ENCODE measurements around the gene ARF6.
"Not testable (repeated sequence)": the region's sequence is repeated elsewhere in the genome, so short reads cannot be mapped to it uniquely, and the experiment has no call there.

Gene ARF6

DNA sequence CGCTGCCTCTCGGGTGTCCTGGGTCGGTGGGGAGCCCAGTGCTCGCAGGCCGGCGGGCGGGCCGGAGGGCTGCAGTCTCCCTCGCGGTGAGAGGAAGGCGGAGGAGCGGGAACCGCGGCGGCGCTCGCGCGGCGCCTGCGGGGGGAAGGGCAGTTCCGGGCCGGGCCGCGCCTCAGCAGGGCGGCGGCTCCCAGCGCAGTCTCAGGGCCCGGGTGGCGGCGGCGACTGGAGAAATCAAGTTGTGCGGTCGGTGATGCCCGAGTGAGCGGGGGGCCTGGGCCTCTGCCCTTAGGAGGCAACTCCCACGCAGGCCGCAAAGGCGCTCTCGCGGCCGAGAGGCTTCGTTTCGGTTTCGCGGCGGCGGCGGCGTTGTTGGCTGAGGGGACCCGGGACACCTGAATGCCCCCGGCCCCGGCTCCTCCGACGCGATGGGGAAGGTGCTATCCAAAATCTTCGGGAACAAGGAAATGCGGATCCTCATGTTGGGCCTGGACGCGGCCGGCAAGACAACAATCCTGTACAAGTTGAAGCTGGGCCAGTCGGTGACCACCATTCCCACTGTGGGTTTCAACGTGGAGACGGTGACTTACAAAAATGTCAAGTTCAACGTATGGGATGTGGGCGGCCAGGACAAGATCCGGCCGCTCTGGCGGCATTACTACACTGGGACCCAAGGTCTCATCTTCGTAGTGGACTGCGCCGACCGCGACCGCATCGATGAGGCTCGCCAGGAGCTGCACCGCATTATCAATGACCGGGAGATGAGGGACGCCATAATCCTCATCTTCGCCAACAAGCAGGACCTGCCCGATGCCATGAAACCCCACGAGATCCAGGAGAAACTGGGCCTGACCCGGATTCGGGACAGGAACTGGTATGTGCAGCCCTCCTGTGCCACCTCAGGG is 679 bp downstream of the ARF6 start:
- peak overlapping the region; percentile 99 for H3K27ac ChIP-seq (ENCODE audit: insufficient read depth, low read length, poor library complexity, severe bottlenecking)
- H3K4me3 ChIP-seq (ENCODE audit: insufficient read depth, low read depth, low read length, poor library complexity, severe bottlenecking), result peak overlapping the region; percentile 95
- peak; percentile 64 to 71 (median 64) for DNase-seq
- H3K27me3 ChIP-seq (replicated peaks; ENCODE audit: control insufficient read depth, insufficient read depth, low read length, poor library complexity, severe bottlenecking), result no peaks in the 10 kb centered on the region
- peaks cover 5% of the 10 kb centered on the region for H3K36me3 ChIP-seq (ENCODE audit: control insufficient read depth, insufficient read depth, low read length)
- peaks cover 21% of the 10 kb centered on the region for H3K4me1 ChIP-seq (ENCODE audit: control insufficient read depth, insufficient read depth, low read length, poor library complexity, severe bottlenecking)
- no peaks in the 10 kb centered on the region for H3K9me3 ChIP-seq (ENCODE audit: control insufficient read depth, low read length)

DNA sequence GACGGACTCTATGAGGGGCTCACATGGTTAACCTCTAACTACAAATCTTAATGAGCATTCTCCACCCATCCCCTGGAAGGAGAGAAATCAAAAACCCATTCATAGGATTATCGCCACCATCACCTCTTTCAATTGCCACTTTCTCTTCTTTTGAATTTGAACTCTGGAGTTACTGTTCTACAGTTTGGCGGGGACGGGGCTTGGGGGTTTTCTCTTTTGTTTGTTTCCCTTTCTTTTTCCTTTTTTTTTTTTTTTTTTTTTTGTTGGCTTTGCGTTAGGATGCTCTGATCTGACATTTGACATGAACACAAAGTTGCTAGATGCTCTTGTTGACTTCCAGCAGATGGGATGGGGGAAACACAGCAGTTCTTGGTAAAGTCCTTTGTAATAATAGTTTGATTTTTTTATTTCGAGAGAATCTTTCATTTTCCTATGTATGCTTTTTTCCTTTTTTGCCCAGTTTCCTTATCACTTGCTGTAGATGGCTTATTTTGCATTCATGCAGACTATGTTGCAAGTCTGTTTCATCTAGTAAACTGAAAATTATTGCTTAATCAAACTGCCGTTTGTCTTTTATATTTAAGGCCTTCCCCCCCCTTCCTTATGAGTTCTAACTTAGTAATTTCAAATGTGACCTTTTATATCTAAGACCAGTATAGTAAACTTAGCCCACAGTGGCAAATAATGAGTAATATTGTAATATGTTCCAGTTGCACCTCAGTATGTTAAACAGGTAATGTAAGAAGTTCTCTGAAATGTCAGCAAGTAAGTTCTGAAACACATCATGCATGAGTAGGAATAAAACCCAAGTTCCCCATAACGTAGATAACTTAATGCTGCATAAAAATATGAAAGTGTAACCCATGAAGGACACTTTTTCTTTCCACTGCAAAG is 1.6 kb downstream of the ARF6 start:
- peaks cover 21% of the 10 kb centered on the region for H3K4me1 ChIP-seq (ENCODE audit: control insufficient read depth, insufficient read depth, low read length, poor library complexity, severe bottlenecking)
- DNase-seq, result not testable (repeated sequence)

DNA sequence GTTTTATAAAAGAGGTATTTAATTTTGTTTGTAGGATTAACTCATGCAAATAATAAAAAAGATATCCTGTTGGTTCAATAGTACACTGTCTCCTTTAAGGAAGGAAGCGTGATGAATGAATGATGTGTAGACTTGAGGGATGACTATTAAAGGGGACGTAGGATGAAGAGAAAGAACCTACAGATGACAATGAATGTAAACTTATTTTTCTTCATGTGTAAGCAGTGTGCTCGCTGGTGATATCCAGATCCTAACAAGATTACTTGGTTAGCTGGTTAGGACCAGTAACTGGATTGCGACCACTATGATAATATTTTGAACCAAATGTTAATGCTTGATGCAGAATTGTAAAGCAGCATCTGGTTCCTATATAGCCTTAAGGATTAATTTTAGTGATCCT is 2.6 kb downstream of the ARF6 start:
- Histone ChIP-seq H3K9me3 (ENCODE audit: control insufficient read depth, low read length) (no peaks in the 10 kb centered on the region), H3K36me3 (ENCODE audit: control insufficient read depth, insufficient read depth, low read length) (peaks cover 5% of the 10 kb centered on the region), H3K27me3 (replicated peaks; ENCODE audit: control insufficient read depth, insufficient read depth, low read length, poor library complexity, severe bottlenecking) (no peaks in the 10 kb centered on the region), H3K4me3 (ENCODE audit: insufficient read depth, low read depth, low read length, poor library complexity, severe bottlenecking) (peak overlapping the region; percentile 95), H3K4me1 (ENCODE audit: control insufficient read depth, insufficient read depth, low read length, poor library complexity, severe bottlenecking) (peaks cover 21% of the 10 kb centered on the region), H3K27ac (ENCODE audit: insufficient read depth, low read length, poor library complexity, severe bottlenecking) (peak overlapping the region; percentile 99)
- no peak for DNase-seq

More for the DNA sequence above, 1.6 kb downstream of the ARF6 start:
- H3K36me3 ChIP-seq (ENCODE audit: control insufficient read depth, insufficient read depth, low read length); H3K9me3 ChIP-seq (ENCODE audit: control insufficient read depth, low read length); H3K27me3 ChIP-seq (replicated peaks; ENCODE audit: control insufficient read depth, insufficient read depth, low read length, poor library complexity, severe bottlenecking): not testable (repeated sequence)
- Histone ChIP-seq H3K27ac (ENCODE audit: insufficient read depth, low read length, poor library complexity, severe bottlenecking) (peak overlapping the region; percentile 99), H3K4me3 (ENCODE audit: insufficient read depth, low read depth, low read length, poor library complexity, severe bottlenecking) (peak overlapping the region; percentile 95)

GRCh38 chr14:49896272-49896671 is 3.4 kb downstream of the ARF6 start:
- not testable (repeated sequence) for H3K27me3 ChIP-seq (replicated peaks; ENCODE audit: control insufficient read depth, insufficient read depth, low read length, poor library complexity, severe bottlenecking); DNase-seq; H3K36me3 ChIP-seq (ENCODE audit: control insufficient read depth, insufficient read depth, low read length); H3K9me3 ChIP-seq (ENCODE audit: control insufficient read depth, low read length)
- Histone ChIP-seq H3K27ac (ENCODE audit: insufficient read depth, low read length, poor library complexity, severe bottlenecking) (peak overlapping the region; percentile 99), H3K4me1 (ENCODE audit: control insufficient read depth, insufficient read depth, low read length, poor library complexity, severe bottlenecking) (peaks cover 21% of the 10 kb centered on the region), H3K4me3 (ENCODE audit: insufficient read depth, low read depth, low read length, poor library complexity, severe bottlenecking) (peak overlapping the region; percentile 95)

DNA sequence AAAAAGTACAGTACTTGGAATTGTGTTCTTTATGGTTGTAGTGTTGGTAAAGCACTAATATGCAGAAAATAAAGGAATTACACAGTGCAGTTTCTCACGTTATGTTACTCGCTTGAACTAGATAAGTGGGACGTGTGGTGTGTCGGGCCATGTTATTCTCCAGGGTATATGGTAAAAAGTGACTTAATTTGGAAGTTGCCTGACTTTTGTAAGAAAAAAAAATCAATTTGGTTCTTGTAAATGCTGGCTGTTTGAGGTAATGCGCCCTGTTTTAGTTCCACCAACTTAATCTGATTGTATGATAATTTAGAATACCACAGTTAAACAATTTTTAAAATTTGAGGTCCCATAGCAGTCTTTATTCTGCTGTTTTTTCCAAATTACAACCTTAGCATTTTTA is 4.1 kb downstream of the ARF6 start:
- Histone ChIP-seq H3K4me1 (ENCODE audit: control insufficient read depth, insufficient read depth, low read length, poor library complexity, severe bottlenecking) (peaks cover 15% of the 10 kb centered on the region), H3K9me3 (ENCODE audit: control insufficient read depth, low read length) (no peaks in the 10 kb centered on the region), H3K36me3 (ENCODE audit: control insufficient read depth, insufficient read depth, low read length) (peaks cover 5% of the 10 kb centered on the region), H3K27me3 (replicated peaks; ENCODE audit: control insufficient read depth, insufficient read depth, low read length, poor library complexity, severe bottlenecking) (no peaks in the 10 kb centered on the region), H3K4me3 (ENCODE audit: insufficient read depth, low read depth, low read length, poor library complexity, severe bottlenecking) (peak overlapping the region; percentile 95), H3K27ac (ENCODE audit: insufficient read depth, low read length, poor library complexity, severe bottlenecking) (peak overlapping the region; percentile 60)
- no peak for DNase-seq

GRCh38 chr14:49897414-49897813 is 4.5 kb downstream of the ARF6 start:
- Histone ChIP-seq H3K36me3 (ENCODE audit: control insufficient read depth, insufficient read depth, low read length) (peaks cover 5% of the 10 kb centered on the region), H3K27me3 (replicated peaks; ENCODE audit: control insufficient read depth, insufficient read depth, low read length, poor library complexity, severe bottlenecking) (no peaks in the 10 kb centered on the region), H3K4me3 (ENCODE audit: insufficient read depth, low read depth, low read length, poor library complexity, severe bottlenecking) (peak overlapping the region; percentile 95), H3K9me3 (ENCODE audit: control insufficient read depth, low read length) (no peaks in the 10 kb centered on the region), H3K27ac (ENCODE audit: insufficient read depth, low read length, poor library complexity, severe bottlenecking) (peak overlapping the region; percentile 60), H3K4me1 (ENCODE audit: control insufficient read depth, insufficient read depth, low read length, poor library complexity, severe bottlenecking) (peaks cover 12% of the 10 kb centered on the region)
- no peak for DNase-seq

GRCh38 chr14:49897965-49898364 is 5.1 kb downstream of the ARF6 start:
- peak overlapping the region; percentile 60 for H3K27ac ChIP-seq (ENCODE audit: insufficient read depth, low read length, poor library complexity, severe bottlenecking)
- H3K27me3 ChIP-seq (replicated peaks; ENCODE audit: control insufficient read depth, insufficient read depth, low read length, poor library complexity, severe bottlenecking), result no peaks in the 10 kb centered on the region
- H3K4me3 ChIP-seq (ENCODE audit: insufficient read depth, low read depth, low read length, poor library complexity, severe bottlenecking), result peak overlapping the region; percentile 95
- H3K36me3 ChIP-seq (ENCODE audit: control insufficient read depth, insufficient read depth, low read length), result peaks cover 5% of the 10 kb centered on the region
- no peak for DNase-seq
- peaks cover 12% of the 10 kb centered on the region for H3K4me1 ChIP-seq (ENCODE audit: control insufficient read depth, insufficient read depth, low read length, poor library complexity, severe bottlenecking)
- H3K9me3 ChIP-seq (ENCODE audit: control insufficient read depth, low read length), result no peaks in the 10 kb centered on the region

DNA sequence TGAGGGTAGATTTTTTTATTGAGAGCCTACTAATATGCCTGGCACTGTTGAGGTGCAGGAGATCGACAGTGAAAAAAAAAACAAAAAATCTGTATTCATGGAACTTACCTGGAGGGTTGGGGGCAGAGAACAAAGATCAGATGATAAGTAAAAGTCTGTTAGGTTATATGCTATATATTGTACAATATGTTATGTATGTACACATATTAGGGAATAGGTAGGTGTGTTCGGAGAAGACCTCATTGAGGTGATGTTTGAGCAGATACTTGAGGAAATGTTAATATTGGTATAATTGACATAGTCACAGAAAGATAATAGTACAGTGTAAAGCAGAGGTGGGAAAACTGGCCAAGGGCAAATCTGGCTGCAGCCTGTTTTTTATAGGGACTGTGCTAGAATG is 5.6 kb downstream of the ARF6 start:
- no peak for DNase-seq
- Histone ChIP-seq H3K27ac (ENCODE audit: insufficient read depth, low read length, poor library complexity, severe bottlenecking) (peak overlapping the region; percentile 60), H3K4me3 (ENCODE audit: insufficient read depth, low read depth, low read length, poor library complexity, severe bottlenecking) (peak overlapping the region; percentile 95), H3K36me3 (ENCODE audit: control insufficient read depth, insufficient read depth, low read length) (peaks cover 5% of the 10 kb centered on the region), H3K9me3 (ENCODE audit: control insufficient read depth, low read length) (no peaks in the 10 kb centered on the region), H3K4me1 (ENCODE audit: control insufficient read depth, insufficient read depth, low read length, poor library complexity, severe bottlenecking) (peaks cover 12% of the 10 kb centered on the region), H3K27me3 (replicated peaks; ENCODE audit: control insufficient read depth, insufficient read depth, low read length, poor library complexity, severe bottlenecking) (no peaks in the 10 kb centered on the region)

- Histone ChIP-seq H3K27me3 (replicated peaks; ENCODE audit: control insufficient read depth, insufficient read depth, low read length, poor library complexity, severe bottlenecking) (no peaks in the 10 kb centered on the region), H3K27ac (ENCODE audit: insufficient read depth, low read length, poor library complexity, severe bottlenecking) (no peak overlapping the region), H3K9me3 (ENCODE audit: control insufficient read depth, low read length) (no peaks in the 10 kb centered on the region), H3K4me1 (ENCODE audit: control insufficient read depth, insufficient read depth, low read length, poor library complexity, severe bottlenecking) (peaks cover 12% of the 10 kb centered on the region), H3K36me3 (ENCODE audit: control insufficient read depth, insufficient read depth, low read length) (no peaks in the 10 kb centered on the region), H3K4me3 (ENCODE audit: insufficient read depth, low read depth, low read length, poor library complexity, severe bottlenecking) (no peak overlapping the region)
- no peak for DNase-seq
Observed at GRCh38 chr14:49900973-49901372, 8.1 kb downstream of the ARF6 start.
